CD4-positive, alpha-beta T cell treated with Interleukin-15 for 4 hours (primary cell): ENCODE results near the gene KBTBD12.

Source experiments
- DNase-seq: peaks from one replicate; pipeline ENCODE4 v3.0.0-alpha.2; 2020; ENCODE audit warnings: low spot score

Gene KBTBD12

GRCh38 chr3:127953091-127954035 is 38.3 kb downstream of the KBTBD12 start:
- no peak for DNase-seq

DNA sequence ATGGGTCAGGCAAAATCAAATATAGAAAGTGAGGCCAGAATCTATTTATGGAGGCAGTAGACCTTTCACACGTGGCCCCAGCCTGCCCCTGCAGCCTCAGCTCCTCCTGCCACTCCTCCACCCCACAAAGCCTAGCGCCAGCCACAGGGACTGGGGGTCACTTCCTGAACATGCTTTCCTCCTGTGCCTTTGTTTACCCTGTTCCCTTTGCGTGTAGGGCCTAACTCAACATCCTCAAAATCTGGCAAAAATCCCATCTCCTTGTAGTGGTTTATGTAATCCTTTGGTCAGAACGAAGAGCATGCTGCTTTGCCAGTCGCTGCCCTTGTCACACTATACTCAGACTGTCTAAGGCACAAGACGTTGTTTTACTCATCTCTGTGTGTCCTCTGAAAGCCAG is 39.6 kb downstream of the KBTBD12 start:
- DNase-seq: no peak

DNA sequence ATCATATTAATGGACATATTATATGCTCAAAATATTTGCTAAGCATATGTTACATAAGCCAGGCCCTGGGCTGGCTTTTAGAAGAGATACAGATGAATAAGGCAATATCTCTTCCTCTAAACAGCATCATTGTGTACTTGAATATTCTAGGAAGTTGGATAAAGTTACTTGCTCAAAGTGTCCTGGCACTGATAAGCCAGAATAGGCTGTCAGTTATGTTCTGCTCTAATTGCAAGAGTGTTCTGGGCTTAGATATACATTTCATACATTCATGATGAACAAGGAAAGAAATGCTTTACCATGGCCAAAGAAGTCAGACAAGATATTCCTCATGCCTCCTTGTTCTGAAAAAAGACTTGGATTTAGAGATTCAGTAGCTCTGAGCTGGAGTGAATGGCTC is 40.7 kb downstream of the KBTBD12 start:
- DNase-seq: no peak

DNA sequence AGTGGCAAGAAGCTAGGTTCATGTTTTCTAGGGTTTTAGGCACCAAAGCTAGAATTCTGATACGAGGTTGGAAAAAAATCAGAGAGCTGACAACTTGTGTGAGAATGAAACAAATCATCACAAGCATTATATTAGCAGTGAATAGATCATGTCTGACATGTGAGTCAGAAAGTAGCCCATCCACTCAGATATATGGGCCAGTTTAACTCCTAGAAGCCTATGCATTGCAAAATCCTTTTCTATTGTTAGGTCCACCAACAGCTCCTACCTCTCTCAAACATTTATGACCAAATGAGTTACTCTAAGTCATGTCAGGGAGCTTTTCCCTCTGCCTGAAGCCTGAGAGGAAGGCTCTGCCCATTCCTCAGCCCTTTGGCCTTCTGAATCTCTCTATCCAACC is 44.0 kb downstream of the KBTBD12 start:
- no peak for DNase-seq

GRCh38 chr3:127959873-127960272 is 44.8 kb downstream of the KBTBD12 start:
- DNase-seq: no peak

GRCh38 chr3:127960421-127960965 is 45.5 kb downstream of the KBTBD12 start:
- no peak for DNase-seq

GRCh38 chr3:127961124-127961523 is 46.1 kb downstream of the KBTBD12 start:
- DNase-seq: no peak

GRCh38 chr3:127961963-127962362 is 46.9 kb downstream of the KBTBD12 start:
- no peak for DNase-seq

DNA sequence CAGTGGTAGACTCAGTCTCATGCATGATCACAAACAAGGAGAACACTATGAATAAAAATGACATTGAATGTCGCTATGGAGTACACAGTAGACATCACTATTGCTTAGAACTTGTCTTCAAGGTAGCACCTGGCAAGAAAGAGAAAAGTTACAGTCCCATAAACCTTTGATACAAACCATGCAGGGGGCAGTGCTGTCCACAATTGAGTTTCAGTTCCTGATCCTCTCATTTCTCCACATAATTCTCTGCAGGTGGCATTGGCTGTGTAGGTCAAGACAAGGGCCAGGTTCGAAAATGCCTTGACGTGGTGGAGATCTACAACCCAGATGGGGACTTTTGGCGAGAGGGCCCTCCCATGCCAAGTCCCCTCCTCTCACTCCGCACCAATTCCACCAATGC is 47.9 kb downstream of the KBTBD12 start:
- DNase-seq: no peak

DNA sequence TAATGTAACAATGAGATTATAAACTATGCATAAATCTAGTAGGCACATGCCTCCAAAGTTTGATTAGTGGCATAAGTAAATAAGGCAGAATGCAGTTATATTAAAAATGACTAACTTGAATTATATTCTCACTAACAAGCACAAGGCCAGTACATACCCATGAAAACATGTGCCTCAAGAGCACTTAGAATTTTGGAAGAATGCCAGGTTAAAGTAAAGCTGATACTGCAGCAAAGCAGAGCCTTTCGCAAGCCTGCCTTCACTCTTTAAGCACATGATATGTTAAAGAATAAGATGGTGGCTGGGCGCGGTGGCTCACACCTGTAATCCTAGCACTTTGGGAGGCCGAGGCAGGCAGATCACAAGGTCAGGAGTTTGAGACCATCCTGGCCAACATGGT is 49.0 kb downstream of the KBTBD12 start:
- DNase-seq: no peak

DNA sequence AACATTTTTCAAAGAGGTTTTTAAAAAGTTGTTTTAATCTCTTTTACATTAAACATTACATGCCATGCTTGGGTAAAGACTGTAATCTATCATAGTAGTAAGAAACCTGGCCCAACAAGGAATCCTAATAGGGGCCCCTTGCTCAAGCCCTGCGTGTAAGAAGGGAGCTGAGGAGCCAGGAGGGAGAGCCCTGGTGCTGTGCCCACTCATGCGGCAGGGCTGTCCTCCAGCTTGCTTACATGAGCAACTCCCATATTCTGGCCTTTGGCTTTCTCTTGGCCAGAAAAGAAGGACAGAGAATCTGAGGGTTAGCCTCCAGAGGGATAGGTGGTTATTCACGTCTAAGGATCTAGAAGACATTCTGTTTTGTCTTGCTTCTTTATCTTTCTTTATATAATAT is 49.8 kb downstream of the KBTBD12 start:
- DNase-seq: no peak

- no peak for DNase-seq
These were observed 52.3 kb downstream of the KBTBD12 start for GRCh38 chr3:127967316-127967715.

GRCh38 chr3:127970966-127971592 is 56.0 kb downstream of the KBTBD12 start:
- peak; percentile 17 for DNase-seq

GRCh38 chr3:127974226-127974625 is 59.2 kb downstream of the KBTBD12 start:
- DNase-seq: no peak

DNA sequence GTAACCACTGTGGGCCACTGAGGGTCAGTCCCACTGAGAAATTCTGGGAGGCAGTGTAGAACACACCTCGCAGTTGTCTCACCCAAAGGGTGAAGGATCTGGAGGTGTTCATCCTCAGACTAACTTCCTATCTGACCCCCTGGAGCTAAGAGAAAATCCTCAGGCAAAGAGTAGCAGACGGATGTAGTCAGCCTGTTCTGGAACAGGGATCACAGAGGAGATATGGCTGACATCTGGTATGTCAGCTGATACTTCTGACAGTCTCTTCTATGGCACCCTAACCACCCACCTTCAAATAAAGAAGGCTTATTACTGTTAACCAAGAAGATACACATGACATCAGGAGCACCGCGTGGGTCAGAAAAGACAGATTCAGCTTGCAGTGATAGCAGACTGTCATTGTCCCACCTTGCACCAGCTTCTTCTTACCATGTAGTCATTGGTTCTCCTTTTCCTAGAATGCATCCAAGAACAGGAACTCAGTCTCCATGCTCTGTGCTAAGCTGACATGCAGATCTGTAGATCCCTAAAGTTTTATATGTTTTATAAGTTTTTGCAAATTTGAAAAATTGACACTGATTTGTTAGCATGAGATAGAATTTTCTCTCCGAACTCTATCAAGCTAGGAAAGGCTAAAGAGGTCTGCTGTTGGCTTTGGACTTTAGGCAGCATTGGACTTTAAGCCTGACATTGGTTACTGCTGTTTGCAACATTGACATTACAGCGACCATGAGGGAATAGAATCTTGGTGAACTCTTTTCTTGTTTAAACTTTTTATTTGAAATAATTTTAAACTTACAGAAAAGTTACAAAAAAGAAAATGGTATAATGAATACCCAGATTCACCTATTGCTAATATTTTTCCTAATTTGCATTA is 60.4 kb downstream of the KBTBD12 start:
- DNase-seq: no peak

GRCh38 chr3:127978636-127979035 is 63.6 kb downstream of the KBTBD12 start:
- DNase-seq: no peak

DNA sequence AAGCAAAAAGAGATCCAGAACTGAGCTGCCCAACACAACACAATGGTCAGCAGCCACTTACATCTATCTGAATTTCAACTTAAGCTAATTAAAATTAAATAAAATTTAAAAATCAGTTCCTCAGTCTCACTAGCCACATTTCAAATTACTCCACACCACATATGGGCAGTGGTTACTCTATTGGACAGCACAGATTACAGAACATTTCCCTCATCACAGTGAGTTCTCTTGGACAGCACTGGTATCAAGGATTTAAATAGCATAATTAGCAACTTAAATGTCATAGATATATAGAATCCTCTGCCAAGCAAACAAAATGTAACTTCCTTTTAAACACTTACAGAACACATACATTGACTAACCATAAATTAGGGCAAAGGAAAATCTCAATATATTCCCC is 64.4 kb downstream of the KBTBD12 start:
- DNase-seq: no peak

GRCh38 chr3:127981097-127981496 is 66.1 kb downstream of the KBTBD12 start:
- DNase-seq: no peak

DNA sequence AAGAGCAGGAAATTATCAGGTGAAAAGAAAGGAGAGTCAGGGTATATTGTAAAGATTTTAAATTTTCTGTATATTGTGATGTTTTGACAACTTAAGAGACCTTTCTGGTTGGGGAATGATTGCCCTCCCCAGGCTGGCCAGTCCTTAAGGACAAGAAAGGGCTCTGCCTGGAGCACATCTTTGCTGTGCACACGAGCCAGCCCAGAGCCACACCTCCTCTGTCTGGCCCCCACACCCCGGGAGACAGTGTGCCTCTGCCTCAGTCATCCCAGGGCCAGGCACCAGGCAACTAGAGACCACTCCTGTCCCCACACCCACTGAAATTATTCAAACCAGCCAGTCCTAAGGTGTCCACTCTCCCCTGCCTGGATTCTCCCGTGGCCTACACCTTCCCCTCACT is 67.1 kb downstream of the KBTBD12 start:
- no peak for DNase-seq

DNA sequence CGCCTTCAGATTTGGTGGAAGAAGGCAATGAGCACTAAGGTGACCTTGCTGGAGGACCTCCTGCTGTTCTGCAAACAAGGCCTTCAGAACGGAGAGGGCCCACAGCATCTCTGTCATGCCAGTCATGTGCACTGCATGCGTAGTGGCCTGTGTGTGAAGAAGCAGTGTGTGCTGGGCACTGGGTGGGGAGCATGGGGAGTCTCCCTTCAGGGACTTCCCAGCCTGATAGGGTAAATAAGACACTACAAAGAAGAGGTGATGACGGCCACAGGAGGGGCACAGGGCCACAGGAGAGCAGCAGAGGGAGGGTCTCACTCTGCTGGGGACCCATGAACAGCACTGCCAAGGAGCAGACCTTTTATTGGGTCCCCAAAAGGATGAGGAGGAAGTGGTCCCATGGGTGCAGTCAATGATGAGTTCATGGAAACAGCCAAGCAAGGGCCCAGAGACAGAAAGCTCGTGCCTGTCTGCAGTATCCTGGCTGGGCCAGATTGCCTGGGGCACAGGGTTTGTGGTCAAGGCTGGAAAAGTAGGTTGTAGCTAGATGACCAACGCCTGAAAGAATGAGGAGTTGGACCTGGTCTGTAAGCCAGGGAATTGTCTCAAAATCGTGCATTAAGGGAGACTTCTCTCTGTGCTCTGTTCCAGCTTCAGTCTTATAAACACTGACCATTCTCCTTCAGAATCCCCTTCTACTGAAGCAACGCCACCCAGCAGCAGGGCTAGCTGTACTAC is 69.4 kb downstream of the KBTBD12 start:
- no peak for DNase-seq

DNA sequence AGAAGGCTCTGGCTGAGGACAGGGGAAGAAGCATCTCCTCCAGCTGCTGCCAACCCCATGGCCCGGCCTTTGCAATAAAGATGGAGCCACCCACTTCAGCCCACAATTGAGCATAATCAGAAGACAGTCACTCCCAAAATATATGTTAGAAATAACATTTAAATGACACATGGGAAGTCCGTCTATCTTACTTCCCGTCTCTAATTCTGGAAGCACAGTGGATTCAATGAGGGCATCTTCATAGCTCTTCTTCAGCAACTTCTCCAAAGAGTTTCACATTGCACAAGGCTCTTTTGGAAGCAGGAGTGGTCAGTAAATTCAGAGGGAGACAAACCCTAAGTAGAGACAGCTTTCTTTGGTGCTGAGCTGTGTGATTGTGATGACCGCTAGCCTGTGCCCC is 70.2 kb downstream of the KBTBD12 start:
- no peak for DNase-seq
